ENCODE measurements around the gene ITIH5. TPM values are rescaled to one million over a fixed set of nuclear protein-coding genes. Genes with fewer than 3 reads are reported as not detected.

Gene ITIH5
- total and polyA plus RNA-seq, 9 of the 15 experiments (the other 6 are each of a cell fraction or from before 2014, with no cell fraction given): 0.52 to 4.5 (median 2.6) TPM

- Histone ChIP-seq H3K9me1 (ENCODE audit: control insufficient read depth, insufficient read depth, low read length) (no peaks in the 10 kb centered on the region), H3K4me2 (ENCODE audit: insufficient read depth, low read length) (no peak overlapping the region), H4K20me1 (replicated peaks; ENCODE audit: control insufficient read depth, insufficient read depth, low read length) (no peaks in the 10 kb centered on the region), H3K36me3 (ENCODE audit: control insufficient read depth, insufficient read depth, low read length) (no peaks in the 10 kb centered on the region), H3K79me2 (ENCODE audit: control insufficient read depth, insufficient read depth, low read length) (no peaks in the 10 kb centered on the region), H3K27ac (ENCODE audit: extremely low read depth, low read depth, low read length) (no peak overlapping the region), H3K9me3 (replicated peaks; ENCODE audit: control insufficient read depth, insufficient read depth, low read depth, low read length) (no peaks in the 10 kb centered on the region), H3K27me3 (ENCODE audit: control insufficient read depth in 2 of 2, insufficient read depth in 2 of 2, low read length in 2 of 2) (peaks cover 18 to 38% of the 10 kb centered on the region in 2 experiments; a peak in 4 of 5 replicates), H3K9ac (ENCODE audit: insufficient read depth in 1 of 2, low read depth in 2 of 2, low read length in 2 of 2) (no peak overlapping the region), H3K4me1 (replicated peaks in 1 of 2; ENCODE audit: control insufficient read depth in 2 of 2, insufficient read depth in 2 of 2, low read length in 2 of 2) (no peaks in the 10 kb centered on the region), H2AFZ (ENCODE audit: low read depth, low read length) (no peak overlapping the region), H3K4me3 (no peak overlapping the region)
- intact Hi-C loops (cut with micrococcal nuclease) (no loop called here), in situ Hi-C loops (cut with MboI) (no loop called here)
- ATAC-seq: no peak
- TF ChIP-seq E2F4 (CRISPR knock-in tag; IDR thresholded peaks at IDR 0.05; ENCODE audit: low read depth): no peak
- ChIA-PET POLR2A (no interaction called here), CTCF (ENCODE audit: low intra/inter-chr PET ratio) (interaction anchor here (0.6 kb wide), 1 partner anchor 601 kb away, joined by 3 read pairs; no protein-coding TSS in a partner anchor)
- 5% methylated on average over 9 of the region's 9 CpGs for WGBS (ENCODE audit: insufficient coverage, low coverage, missing lambda C conversion rate)
- no TSS peak for BruUV-seq (replicated peaks)
- FAIRE-seq: no peak
- no peak for DNase-seq (ENCODE audit: extremely low read depth in 1 of 4, low spot score in 3 of 4)
These were observed 76.5 kb downstream of the ITIH5 start for GRCh38 chr10:7590271-7590670.

- ChIA-PET POLR2A (interaction anchor here (0.6 to 0.7 kb wide), 2 partner anchors 9 to 715 kb away, joined by 3 to 6 read pairs; no protein-coding TSS in a partner anchor), CTCF (ENCODE audit: low intra/inter-chr PET ratio) (no interaction called here)
- Histone ChIP-seq H3K9me3 (replicated peaks; ENCODE audit: control insufficient read depth, insufficient read depth, low read depth, low read length) (no peaks in the 10 kb centered on the region), H3K9ac (ENCODE audit: insufficient read depth in 1 of 2, low read depth in 2 of 2, low read length in 2 of 2) (no peak overlapping the region), H4K20me1 (replicated peaks; ENCODE audit: control insufficient read depth, insufficient read depth, low read length) (no peaks in the 10 kb centered on the region), H3K4me3 (no peak overlapping the region), H3K27ac (ENCODE audit: extremely low read depth, low read depth, low read length) (no peak overlapping the region), H3K36me3 (ENCODE audit: control insufficient read depth, insufficient read depth, low read length) (no peaks in the 10 kb centered on the region), H3K4me2 (ENCODE audit: insufficient read depth, low read length) (no peak overlapping the region), H3K79me2 (ENCODE audit: control insufficient read depth, insufficient read depth, low read length) (no peaks in the 10 kb centered on the region), H3K9me1 (ENCODE audit: control insufficient read depth, insufficient read depth, low read length) (no peaks in the 10 kb centered on the region), H2AFZ (ENCODE audit: low read depth, low read length) (no peak overlapping the region), H3K27me3 (ENCODE audit: control insufficient read depth in 2 of 2, insufficient read depth in 2 of 2, low read length in 2 of 2) (peaks cover 18 to 38% of the 10 kb centered on the region in 2 experiments; a peak in 4 of 5 replicates), H3K4me1 (replicated peaks in 1 of 2; ENCODE audit: control insufficient read depth in 2 of 2, insufficient read depth in 2 of 2, low read length in 2 of 2) (no peaks in the 10 kb centered on the region)
- ATAC-seq (no peak), FAIRE-seq (no peak), DNase-seq (ENCODE audit: extremely low read depth in 1 of 4, low spot score in 3 of 4) (no peak)
- TF ChIP-seq FOXJ2 (tag; IDR thresholded peaks at IDR 0.05): no peak
- TF ChIP-seq ATF3 (IDR thresholded peaks at IDR 0.05): 0 out of 2 replicates have a peak, but pooled peaks have one; percentile 43
- no peak for TF ChIP-seq ATF3 (CRISPR knock-in tag; conservative IDR thresholded peaks at IDR 0.05)
- 8% methylated on average over 9 of the region's 10 CpGs for WGBS (ENCODE audit: insufficient coverage, low coverage, missing lambda C conversion rate)
- intact Hi-C loops (cut with micrococcal nuclease): no loop called here
- in situ Hi-C loops (cut with MboI): no loop called here
- no TSS peak for BruUV-seq (replicated peaks)
These were observed 77.0 kb downstream of the ITIH5 start for GRCh38 chr10:7589748-7590147.
